HEK293 (cell line): Measurements from ENCODE around the gene GTF2IRD1.
A peak's percentile ranks its signal among the peaks of the same experiment; 100 is the strongest.
"Not testable (repeated sequence)": the region's sequence is repeated elsewhere in the genome, so short reads cannot be mapped to it uniquely, and the experiment has no call there.

ENCODE experiments used
- CTCF ChIA-PET: fragments of 350-600 bp; formaldehyde crosslinking; extraction: SDS; loops from one replicate; lab custom pipeline; 2021; ENCODE audit warnings: antibody characterized with exemption; lab: Yijun Ruan, JAX
- POLR2A ChIA-PET: fragments of 300-600 bp; formaldehyde crosslinking; extraction: SDS; loops from one replicate; lab custom pipeline; 2020; ENCODE audit warnings: antibody characterized with exemption, inconsistent platforms; lab: Yijun Ruan, JAX
- H3K27ac ChIP-seq: fragments of 200-500 bp; sonication (Bioruptor generic); 2 replicates; pipeline ENCODE4 v1.5.1; 2014; ENCODE audit warnings: low read depth, low read length, control low read depth, inconsistent platforms; ENCODE audit errors: extremely low read depth
- H3K36me3 ChIP-seq, 2 experiments: fragments of 200-500 bp in 1 of 2; sonication (Bioruptor generic) in 1 of 2; 1 replicate in 1 of 2; 2 replicates in 1 of 2; pipeline ENCODE4 v1.5.1; 2014 to 2017; ENCODE audit warnings: inconsistent platforms in 2 of 2, low read length in 2 of 2; ENCODE audit not compliant: control insufficient read depth in 2 of 2, insufficient read depth in 1 of 2
- H3K4me1 ChIP-seq: fragments of 200-500 bp; sonication (Bioruptor generic); 2 replicates; pipeline ENCODE4 v1.5.1; 2014; ENCODE audit warnings: mild to moderate bottlenecking, low read length, inconsistent platforms; ENCODE audit not compliant: control insufficient read depth, insufficient read depth
- H3K4me3 ChIP-seq: 2 replicates; pipeline ENCODE4 v1.5.1; 2011; ENCODE audit warnings: low read depth, mild to moderate bottlenecking, control low read depth, low read length, moderate library complexity
- H3K9me3 ChIP-seq: fragments of 200-500 bp; sonication (Bioruptor generic); 2 replicates; pipeline ENCODE4 v1.5.1; 2014; ENCODE audit warnings: low read depth, low read length, inconsistent platforms; ENCODE audit not compliant: control insufficient read depth, insufficient read depth
- BCL11A ChIP-seq: fragments of 450-650 bp; formaldehyde crosslinking; IDR thresholded peaks from 2 replicates; pipeline ENCODE4 v1.5.1; 2016; ENCODE audit warnings: low read depth, missing biosample characterization, missing genetic modification characterization
- BCL11B ChIP-seq: fragments of 450-650 bp; formaldehyde crosslinking; IDR thresholded peaks from 2 replicates; pipeline ENCODE4 v1.5.1; 2016; ENCODE audit warnings: low read depth, missing biosample characterization, missing genetic modification characterization
- CTCF ChIP-seq: fragments of 450-650 bp; formaldehyde crosslinking; IDR thresholded peaks from 2 replicates; pipeline ENCODE4 v1.5.1; 2016; ENCODE audit warnings: missing biosample characterization, missing genetic modification characterization
- OVOL3 ChIP-seq: fragments of 450-650 bp; formaldehyde crosslinking; IDR thresholded peaks from 2 replicates; pipeline ENCODE4 v1.5.1; 2016; ENCODE audit warnings: missing biosample characterization, missing genetic modification characterization
- ZBTB1 ChIP-seq: fragments of 450-650 bp; formaldehyde crosslinking; IDR thresholded peaks from 2 replicates; pipeline ENCODE4 v1.5.1; 2016; ENCODE audit warnings: missing biosample characterization, missing genetic modification characterization
- ZBTB21 ChIP-seq: fragments of 450-650 bp; formaldehyde crosslinking; IDR thresholded peaks from 2 replicates; pipeline ENCODE4 v1.5.1; 2017; ENCODE audit warnings: missing biosample characterization, missing genetic modification characterization
- ZEB2 ChIP-seq: fragments of 450-650 bp; formaldehyde crosslinking; IDR thresholded peaks from 2 replicates; pipeline ENCODE4 v1.5.1; 2016; ENCODE audit warnings: missing biosample characterization, missing genetic modification characterization
- ZFHX2 ChIP-seq: fragments of 450-650 bp; formaldehyde crosslinking; conservative IDR thresholded peaks from 2 replicates; pipeline ENCODE4 v1.5.1; 2016; ENCODE audit warnings: missing biosample characterization, missing genetic modification characterization
- ZNF121 ChIP-seq: fragments of 450-650 bp; formaldehyde crosslinking; IDR thresholded peaks from 2 replicates; pipeline ENCODE4 v1.5.1; 2016; ENCODE audit warnings: missing biosample characterization, missing genetic modification characterization
- ZNF169 ChIP-seq: fragments of 450-650 bp; formaldehyde crosslinking; IDR thresholded peaks from 2 replicates; pipeline ENCODE4 v1.5.1; 2016; ENCODE audit warnings: missing biosample characterization, missing genetic modification characterization
- ZNF335 ChIP-seq: fragments of 450-650 bp; formaldehyde crosslinking; conservative IDR thresholded peaks from 2 replicates; pipeline ENCODE4 v1.5.1; 2016; ENCODE audit warnings: missing biosample characterization, missing genetic modification characterization
- ZNF341 ChIP-seq: fragments of 450-650 bp; formaldehyde crosslinking; IDR thresholded peaks from 2 replicates; pipeline ENCODE4; 2016; ENCODE audit warnings: low read depth, missing biosample characterization, missing genetic modification characterization
- ZNF404 ChIP-seq: fragments of 450-650 bp; formaldehyde crosslinking; IDR thresholded peaks from 2 replicates; pipeline ENCODE4 v1.5.1; 2017; ENCODE audit warnings: missing biosample characterization, missing genetic modification characterization
- ZNF416 ChIP-seq: fragments of 450-650 bp; formaldehyde crosslinking; IDR thresholded peaks from 2 replicates; pipeline ENCODE4 v1.5.1; 2016; ENCODE audit warnings: missing biosample characterization, missing genetic modification characterization
- ZNF423 ChIP-seq: fragments of 450-650 bp; formaldehyde crosslinking; IDR thresholded peaks from 2 replicates; pipeline ENCODE4 v1.5.1; 2016; ENCODE audit warnings: missing biosample characterization, missing genetic modification characterization
- ZNF600 ChIP-seq: fragments of 450-650 bp; formaldehyde crosslinking; IDR thresholded peaks from 2 replicates; pipeline ENCODE4 v1.5.1; 2016; ENCODE audit warnings: missing biosample characterization, missing genetic modification characterization
- ZNF654 ChIP-seq: fragments of 450-650 bp; formaldehyde crosslinking; IDR thresholded peaks from 2 replicates; pipeline ENCODE4 v1.5.1; 2016; ENCODE audit warnings: low read depth, missing biosample characterization, missing genetic modification characterization
- ZNF658 ChIP-seq: fragments of 450-650 bp; formaldehyde crosslinking; IDR thresholded peaks from 2 replicates; pipeline ENCODE4; 2016; ENCODE audit warnings: missing biosample characterization, missing genetic modification characterization
- ZNF830 ChIP-seq: fragments of 450-650 bp; IDR thresholded peaks from 2 replicates; pipeline ENCODE4 v1.5.0; 2018; ENCODE audit warnings: missing biosample characterization, missing genetic modification characterization, low read depth, mild to moderate bottlenecking, moderate library complexity
- ZSCAN30 ChIP-seq: fragments of 450-650 bp; IDR thresholded peaks from 2 replicates; pipeline ENCODE4 v1.5.1; 2018; ENCODE audit warnings: missing biosample characterization, mild to moderate bottlenecking, missing genetic modification characterization, moderate library complexity
- TF ChIP-seq, protein P1 (sequence below): fragments of 450-650 bp; formaldehyde crosslinking; IDR thresholded peaks from 2 replicates; pipeline ENCODE4 v1.5.1; 2016; ENCODE audit warnings: missing biosample characterization, missing genetic modification characterization, borderline replicate concordance

GTF2IRD1 gene

GRCh38 chr7:74412603-74413002 is 41.1 kb upstream of the GTF2IRD1 start:
- ChIA-PET CTCF (interaction anchor here (0.6 to 4.4 kb wide), 5 partner anchors 11 to 558 kb away, joined by 3 to 40 read pairs (median 5); no protein-coding TSS in a partner anchor), POLR2A (interaction anchor here (0.7 kb wide), 1 partner anchor 212 kb away, joined by 3 read pairs; no protein-coding TSS in a partner anchor)
- no peak overlapping the region for H3K27ac ChIP-seq
- TF ChIP-seq ZBTB1 (tag by site-specific recombination) = no peak
- 0 out of 2 replicates have a peak, but pooled peaks have one; percentile 16 for TF ChIP-seq ZFHX2
- H3K4me1 ChIP-seq = no peaks in the 10 kb centered on the region
- H3K9me3 ChIP-seq = no peaks in the 10 kb centered on the region
- H3K4me3 ChIP-seq = no peak overlapping the region
- H3K36me3 ChIP-seq = no peaks in the 10 kb centered on the region

DNA sequence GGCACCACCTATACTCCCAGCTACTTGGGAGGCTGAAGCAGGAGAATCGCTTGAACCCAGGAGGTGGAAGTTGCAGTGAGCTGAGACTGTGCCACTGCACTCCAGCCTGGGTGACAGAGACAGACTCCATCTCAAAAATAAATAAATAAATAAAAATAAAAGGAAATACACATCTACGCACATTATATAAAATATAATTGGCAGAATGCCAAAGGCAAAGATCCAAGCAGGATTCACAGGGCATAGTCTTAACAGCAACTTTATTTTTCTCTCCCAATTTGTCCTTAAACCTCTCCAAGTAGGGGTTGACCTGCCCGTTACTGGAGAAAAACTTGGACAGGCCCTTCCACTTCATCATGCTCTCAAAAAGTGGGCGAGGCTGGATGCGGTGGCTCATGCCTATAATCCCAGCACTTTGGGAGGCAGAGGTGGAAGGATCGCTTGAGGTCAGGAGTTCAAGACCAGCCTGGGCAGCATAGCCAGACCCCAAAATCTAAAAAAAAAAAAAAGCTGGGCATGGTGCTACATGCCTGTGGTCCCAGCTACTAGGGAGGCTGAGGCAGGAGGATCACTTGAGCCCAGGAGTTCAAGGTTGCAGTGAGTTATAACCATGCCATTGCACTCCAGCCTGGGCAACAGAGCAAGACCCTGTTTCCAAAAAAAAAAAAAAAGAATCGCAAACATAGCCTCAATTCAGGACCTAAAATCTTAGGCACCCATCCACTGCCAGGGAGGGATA is 38.9 kb upstream of the GTF2IRD1 start:
- 0 out of 2 replicates have a peak, but pooled peaks have one; percentile 22 for TF ChIP-seq ZNF121 (tag by site-specific recombination)
- CTCF ChIA-PET, H3K27ac ChIP-seq, H3K4me3 ChIP-seq, POLR2A ChIA-PET, H3K36me3 ChIP-seq, H3K9me3 ChIP-seq, H3K4me1 ChIP-seq: not testable (repeated sequence)

GRCh38 chr7:74417419-74417971 is 36.2 kb upstream of the GTF2IRD1 start:
- POLR2A ChIA-PET = no interaction called here
- 0 out of 2 replicates have a peak, but pooled peaks have one; percentile 35 for TF ChIP-seq ZSCAN30 (tag by site-specific recombination)
- TF ChIP-seq ZBTB21 = no peak
- peak; percentile 80 for TF ChIP-seq CTCF (tag by site-specific recombination)
- TF ChIP-seq BCL11A (tag by site-specific recombination) = peak; percentile 36; the same call in 1 of the 2 replicates
- TF ChIP-seq, protein P1, sequence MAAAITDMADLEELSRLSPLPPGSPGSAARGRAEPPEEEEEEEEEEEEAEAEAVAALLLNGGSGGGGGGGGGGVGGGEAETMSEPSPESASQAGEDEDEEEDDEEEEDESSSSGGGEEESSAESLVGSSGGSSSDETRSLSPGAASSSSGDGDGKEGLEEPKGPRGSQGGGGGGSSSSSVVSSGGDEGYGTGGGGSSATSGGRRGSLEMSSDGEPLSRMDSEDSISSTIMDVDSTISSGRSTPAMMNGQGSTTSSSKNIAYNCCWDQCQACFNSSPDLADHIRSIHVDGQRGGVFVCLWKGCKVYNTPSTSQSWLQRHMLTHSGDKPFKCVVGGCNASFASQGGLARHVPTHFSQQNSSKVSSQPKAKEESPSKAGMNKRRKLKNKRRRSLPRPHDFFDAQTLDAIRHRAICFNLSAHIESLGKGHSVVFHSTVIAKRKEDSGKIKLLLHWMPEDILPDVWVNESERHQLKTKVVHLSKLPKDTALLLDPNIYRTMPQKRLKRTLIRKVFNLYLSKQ (tag by site-specific recombination) = no peak
- TF ChIP-seq ZNF830 (tag by site-specific recombination) = no peak
- peak; percentile 13; the same call in 1 of the 2 replicates for TF ChIP-seq ZNF341 (tag by site-specific recombination)
- TF ChIP-seq ZNF654 = peak; percentile 89
- TF ChIP-seq ZEB2 (tag by site-specific recombination) = no peak
- TF ChIP-seq ZNF416 = no peak
- 0 out of 2 replicates have a peak, but pooled peaks have one; percentile 16 for TF ChIP-seq ZNF423 (tag by site-specific recombination)
- peak; percentile 68; the same call in 1 of the 2 replicates for TF ChIP-seq ZNF600 (tag by site-specific recombination)
- no peak for TF ChIP-seq BCL11B (tag by site-specific recombination)
- TF ChIP-seq ZNF335 (tag by site-specific recombination) = no peak
- no peak for TF ChIP-seq OVOL3 (tag by site-specific recombination)
- TF ChIP-seq ZNF169 (tag by site-specific recombination) = no peak
- TF ChIP-seq ZNF404 (tag by site-specific recombination) = no peak
- TF ChIP-seq ZNF658 = no peak
- H3K4me1 ChIP-seq = no peaks in the 10 kb centered on the region

More at GRCh38 chr7:74417419-74417971, 36.2 kb upstream of the GTF2IRD1 start:
- CTCF ChIA-PET = interaction anchor here (0.6 to 2.5 kb wide), 28 partner anchors 9 to 452 kb away, joined by 3 to 33 read pairs (median 4); no protein-coding TSS in a partner anchor
- Histone ChIP-seq H3K36me3 (no peaks in the 10 kb centered on the region), H3K9me3 (no peaks in the 10 kb centered on the region), H3K4me3 (no peak overlapping the region), H3K27ac (no peak overlapping the region)
